Nephron (organoid): ENCODE measurements around the gene MYL12A.
"Not testable (repeated sequence)": the region's sequence is repeated elsewhere in the genome, so short reads cannot be mapped to it uniquely, and the experiment has no call there.

Experiments
- H3K27ac Mint-ChIP-seq, 3 experiments: 2 replicates each; pipeline ENCODE4 v1.8.0; 2020; ENCODE audit warnings: mixed read lengths in 3 of 3, mild to moderate bottlenecking in 2 of 3, moderate library complexity in 1 of 3
- H3K27me3 Mint-ChIP-seq: 2 replicates; pipeline ENCODE4 v1.8.0; 2021; ENCODE audit warnings: low read depth, mild to moderate bottlenecking, moderate library complexity, mixed read lengths
- H3K36me3 Mint-ChIP-seq: 2 replicates; pipeline ENCODE4 v1.8.0; 2020; ENCODE audit warnings: low read depth, mixed read lengths
- H3K4me1 Mint-ChIP-seq: 2 replicates; pipeline ENCODE4 v1.8.0; 2020; ENCODE audit warnings: mixed read lengths
- H3K4me3 Mint-ChIP-seq, 3 experiments: 2 replicates each; pipeline ENCODE4 v1.8.0; 2020; ENCODE audit warnings: mild to moderate bottlenecking in 3 of 3, mixed read lengths in 3 of 3, moderate library complexity in 2 of 3
- H3K9me3 Mint-ChIP-seq: 2 replicates; pipeline ENCODE4 v1.8.0; 2020; ENCODE audit warnings: mixed read lengths
- CTCF ChIP-seq, 3 experiments: fragments of 200-600 bp; sonication (generic); IDR thresholded peaks; one replicate each; pipeline ENCODE4 v1.5.0; 2021; ENCODE audit warnings: antibody characterized with exemption in 3 of 3; ENCODE audit not compliant: unreplicated experiment in 3 of 3

MYL12A gene

GRCh38 chr18:3217948-3218647 is 29.5 kb upstream of the MYL12A start:
- no peak for TF ChIP-seq CTCF (IDR thresholded peaks at IDR 0.05; ENCODE audit: unreplicated experiment in 3 of 3)
- Mint-ChIP-seq H3K27ac (peak overlapping the region; percentile 38 to 75 (median 69)), H3K4me1 (peaks cover 60% of the 10 kb centered on the region), H3K27me3 (no peaks in the 10 kb centered on the region), H3K4me3 (peak overlapping the region; percentile 32 to 84 (median 61)), H3K9me3 (no peaks in the 10 kb centered on the region), H3K36me3 (no peaks in the 10 kb centered on the region)

- no peak for TF ChIP-seq CTCF (IDR thresholded peaks at IDR 0.05; ENCODE audit: unreplicated experiment in 3 of 3)
- Mint-ChIP-seq H3K27ac (peak overlapping the region; percentile 38 to 87 (median 67)), H3K4me3 (peak overlapping the region; percentile 22 to 84 (median 61)), H3K27me3 (no peaks in the 10 kb centered on the region), H3K9me3 (no peaks in the 10 kb centered on the region), H3K4me1 (peaks cover 53% of the 10 kb centered on the region), H3K36me3 (no peaks in the 10 kb centered on the region)
Observed at GRCh38 chr18:3218819-3219218, 28.8 kb upstream of the MYL12A start.

GRCh38 chr18:3219241-3219630 is 28.4 kb upstream of the MYL12A start:
- H3K4me1 Mint-ChIP-seq = peaks cover 50% of the 10 kb centered on the region
- H3K36me3 Mint-ChIP-seq = no peaks in the 10 kb centered on the region
- H3K27me3 Mint-ChIP-seq = no peaks in the 10 kb centered on the region
- no peak for TF ChIP-seq CTCF (IDR thresholded peaks at IDR 0.05; ENCODE audit: unreplicated experiment in 3 of 3)
- H3K27ac Mint-ChIP-seq = peak overlapping the region; percentile 38 to 87 (median 67)
- no peaks in the 10 kb centered on the region for H3K9me3 Mint-ChIP-seq
- peak overlapping the region; percentile 2 to 84 (median 61) for H3K4me3 Mint-ChIP-seq

- Mint-ChIP-seq H3K27ac (peak within 1 kb of the TSS; percentile 38 to 87 (median 67)), H3K9me3 (no peaks in the 10 kb centered on the region), H3K4me1 (peaks cover 48% of the 10 kb centered on the region), H3K4me3 (peak within 1 kb of the TSS; percentile 22 to 84 (median 61)), H3K27me3 (no peaks in the 10 kb centered on the region), H3K36me3 (no peaks in the 10 kb centered on the region)
- TF ChIP-seq CTCF (IDR thresholded peaks at IDR 0.05; ENCODE audit: unreplicated experiment in 3 of 3) = no peak
Observed at GRCh38 chr18:3219631-3220335, 27.8 kb upstream of the MYL12A start, which contains the start of gene MYOM1. Gene MYOM1 (minus strand): TSS chr18:3219968. CDS start chr18:3215223, 4,745 bp downstream.

GRCh38 chr18:3220868-3221267 is 26.7 kb upstream of the MYL12A start:
- Mint-ChIP-seq H3K4me3 (peak overlapping the region in 1 of 3 experiments; percentile 37), H3K4me1 (peaks cover 50% of the 10 kb centered on the region)
- not testable (repeated sequence) for H3K36me3 Mint-ChIP-seq, H3K9me3 Mint-ChIP-seq, H3K27ac Mint-ChIP-seq, H3K27me3 Mint-ChIP-seq

GRCh38 chr18:3221496-3221895 is 26.1 kb upstream of the MYL12A start:
- Mint-ChIP-seq H3K4me1 (peaks cover 49% of the 10 kb centered on the region), H3K9me3 (no peaks in the 10 kb centered on the region), H3K27me3 (no peaks in the 10 kb centered on the region), H3K36me3 (no peaks in the 10 kb centered on the region), H3K4me3 (no peak overlapping the region), H3K27ac (no peak overlapping the region)
- TF ChIP-seq CTCF (IDR thresholded peaks at IDR 0.05; ENCODE audit: unreplicated experiment in 3 of 3) = no peak
